HG03139 (cell line): ENCODE results near the gene PDE6A.
"Not testable (repeated sequence)": the region's sequence is repeated elsewhere in the genome, so short reads cannot be mapped to it uniquely, and the experiment has no call there.

Source experiments
- ATAC-seq: cut with Tn5 transposase; IDR thresholded peaks from one replicate; pipeline ENCODE4 v1.9.1; 2021; ENCODE audit not compliant: unreplicated experiment

The PDE6A gene

DNA sequence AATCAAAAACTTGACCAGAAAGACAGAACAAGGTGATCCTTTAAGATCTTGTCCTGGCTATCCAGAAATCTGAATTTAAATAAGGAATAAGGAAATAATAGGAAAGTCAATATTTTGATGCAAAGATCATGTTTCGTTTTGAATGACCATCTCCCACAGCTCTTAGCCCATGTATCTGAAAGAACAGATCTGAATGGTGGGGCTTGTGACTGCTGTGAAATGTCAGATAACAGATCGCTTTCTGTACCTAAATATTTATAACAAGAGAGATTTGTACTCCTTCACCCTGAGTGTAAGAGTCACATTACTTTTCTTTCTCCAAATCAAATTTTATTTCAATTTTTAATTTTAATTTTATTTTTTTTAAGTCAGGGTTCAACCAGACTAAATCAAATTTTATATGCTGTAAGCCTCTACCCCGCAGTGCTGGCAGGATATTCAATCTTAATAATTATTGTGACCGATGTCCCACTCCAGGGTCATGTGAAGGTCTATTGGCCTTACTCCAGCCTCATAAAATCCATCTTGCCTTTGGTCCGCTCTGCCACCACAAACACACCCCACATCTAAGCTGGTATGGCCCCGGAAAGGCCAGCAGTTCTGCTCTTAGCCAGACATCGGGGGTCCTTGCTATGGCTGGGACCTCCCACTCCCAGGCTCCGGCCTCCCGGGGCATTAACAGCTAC is 9.0 kb upstream of the PDE6A start:
- no peak for ATAC-seq

DNA sequence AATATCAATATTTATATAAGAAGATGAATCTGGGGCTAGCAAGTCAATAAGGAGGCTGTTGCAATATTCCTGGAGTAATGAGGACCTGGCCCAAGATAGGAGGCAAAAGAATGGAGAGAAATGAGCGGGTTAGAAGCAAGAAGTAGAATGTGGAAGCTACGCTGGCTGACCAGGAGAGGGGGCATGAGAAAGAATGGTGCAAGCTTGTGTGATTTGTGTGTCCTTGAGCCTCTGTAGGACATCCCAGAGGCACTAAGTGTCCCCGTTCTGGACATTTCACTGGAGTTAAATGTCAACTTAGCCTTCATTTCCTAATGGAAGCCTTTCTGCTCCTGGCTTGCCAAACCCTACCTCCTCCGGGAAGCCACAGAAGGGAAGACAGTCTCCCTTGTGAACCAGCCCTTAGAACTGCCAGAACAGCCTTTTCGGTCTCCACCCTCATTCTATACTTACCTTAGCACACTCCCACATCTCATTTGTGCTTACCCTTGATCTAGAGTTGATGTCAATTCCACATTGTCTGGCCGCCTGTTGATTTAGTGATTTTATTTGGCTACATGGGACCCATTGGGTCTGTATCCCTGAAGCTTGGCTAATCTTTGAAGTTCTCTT is 6.7 kb upstream of the PDE6A start:
- ATAC-seq = no peak

DNA sequence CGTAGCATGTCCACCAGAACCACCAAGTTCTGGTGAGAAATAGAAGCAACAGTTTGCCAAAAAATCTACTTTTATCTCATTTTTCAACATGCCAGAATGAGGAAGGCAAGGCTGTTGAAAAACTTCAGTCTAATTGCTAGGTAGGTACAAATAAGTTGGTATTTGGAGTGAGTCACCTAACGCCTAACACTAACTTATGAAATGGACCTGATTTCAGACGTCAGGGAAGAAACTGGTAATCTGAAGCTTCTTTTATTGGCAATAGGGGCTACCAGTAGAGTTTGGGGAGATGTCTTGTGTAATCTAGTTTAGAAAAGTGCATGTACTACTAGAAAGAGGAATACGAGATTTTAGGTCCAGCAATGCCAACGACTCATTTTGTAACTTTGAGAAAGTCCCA is 4.4 kb upstream of the PDE6A start:
- ATAC-seq = no peak

DNA sequence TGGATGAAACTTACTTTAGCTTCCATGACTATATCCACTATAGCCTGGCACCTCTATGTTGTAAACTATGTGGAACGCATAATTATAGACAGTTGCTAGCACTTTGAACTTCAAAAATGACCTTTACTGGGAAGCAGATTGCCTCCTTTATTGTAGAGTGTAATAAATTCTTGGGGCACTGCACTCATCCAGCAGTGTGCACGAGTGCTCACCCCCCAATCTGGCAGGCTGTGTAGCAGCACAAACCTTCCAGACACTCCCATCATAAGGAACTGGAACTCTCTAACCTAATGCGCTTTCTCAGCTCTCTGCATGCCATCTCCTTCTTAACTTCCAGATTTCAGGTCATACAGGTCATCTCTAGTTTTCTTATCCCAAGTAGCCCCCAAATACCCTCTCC is 1.5 kb upstream of the PDE6A start:
- no peak for ATAC-seq

DNA sequence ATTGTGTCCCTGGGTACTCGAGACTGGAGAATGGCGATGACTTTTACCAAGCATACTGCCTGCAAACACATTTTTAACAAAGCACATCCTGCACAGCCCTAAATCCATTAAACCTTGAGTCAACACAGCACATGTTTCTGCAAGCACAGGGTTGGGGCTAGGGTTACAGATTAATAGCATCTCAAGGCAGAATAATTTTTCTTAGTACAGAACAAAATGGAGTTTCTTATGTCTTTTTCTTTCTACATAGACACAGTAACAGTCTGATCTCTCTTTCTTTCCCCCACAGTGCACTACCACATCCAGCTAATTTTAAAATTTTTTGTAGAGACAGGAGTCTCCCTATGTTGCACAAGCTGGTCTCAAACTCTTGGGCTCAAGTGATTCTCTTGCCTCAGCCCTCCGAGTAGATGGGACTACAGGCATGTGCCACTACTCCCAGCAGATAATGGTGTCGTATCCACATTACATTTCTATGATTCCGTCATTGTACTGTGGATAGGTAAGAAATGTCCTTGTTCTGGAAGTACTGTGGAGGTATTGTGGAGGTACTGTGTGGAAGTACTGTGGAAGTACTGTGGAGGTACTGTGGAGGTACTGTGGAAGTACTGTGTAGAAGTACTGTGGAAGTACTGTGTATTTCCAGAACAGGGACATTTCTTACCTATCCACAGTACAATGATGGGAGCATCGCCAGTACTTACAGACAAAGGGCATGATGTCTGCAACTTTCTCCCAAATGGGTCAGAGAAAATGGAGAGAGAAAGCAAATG is 1.2 kb downstream of the PDE6A start:
- ATAC-seq = not testable (repeated sequence)

DNA sequence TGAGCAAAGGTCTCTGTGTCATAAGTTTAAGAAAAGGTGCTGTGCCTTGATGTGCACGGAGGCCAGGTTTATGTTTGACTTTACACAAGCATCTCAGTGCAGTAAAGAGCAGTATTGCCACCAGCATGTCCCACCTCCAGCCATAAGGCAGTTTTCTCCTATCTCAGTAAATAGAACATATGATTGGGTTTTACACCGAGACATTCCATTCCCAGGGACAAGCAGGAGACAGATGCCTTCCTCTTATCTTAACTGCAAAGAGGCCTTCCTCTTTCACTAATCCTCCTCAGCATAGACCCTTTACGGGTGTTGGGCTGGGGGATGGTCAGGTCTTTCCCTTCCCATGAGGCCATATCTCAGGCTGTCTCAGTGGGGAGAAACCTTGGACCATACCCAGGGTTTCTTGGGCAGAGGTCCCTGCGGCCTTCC is 1.8 kb downstream of the PDE6A start:
- ATAC-seq = not testable (repeated sequence)

DNA sequence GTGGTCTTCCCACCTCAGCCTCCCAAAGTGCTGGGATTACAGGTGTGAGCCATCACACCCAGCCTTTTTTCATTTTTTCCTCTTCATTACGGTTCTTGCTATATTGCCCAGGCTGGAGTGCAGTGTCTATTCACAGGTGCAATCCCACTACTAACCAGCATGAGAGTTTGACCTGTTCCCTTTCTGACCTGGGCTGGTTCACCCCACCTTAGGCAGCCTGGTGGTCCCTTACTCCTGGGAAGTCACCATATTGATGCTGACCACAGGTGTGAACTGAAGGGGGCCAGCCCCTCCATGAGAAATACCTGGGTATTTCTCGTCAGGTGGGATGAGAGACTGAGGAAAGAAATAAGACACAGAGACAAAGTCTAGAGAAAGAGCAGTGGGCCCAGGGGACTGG is 2.4 kb downstream of the PDE6A start:
- no peak for ATAC-seq

DNA sequence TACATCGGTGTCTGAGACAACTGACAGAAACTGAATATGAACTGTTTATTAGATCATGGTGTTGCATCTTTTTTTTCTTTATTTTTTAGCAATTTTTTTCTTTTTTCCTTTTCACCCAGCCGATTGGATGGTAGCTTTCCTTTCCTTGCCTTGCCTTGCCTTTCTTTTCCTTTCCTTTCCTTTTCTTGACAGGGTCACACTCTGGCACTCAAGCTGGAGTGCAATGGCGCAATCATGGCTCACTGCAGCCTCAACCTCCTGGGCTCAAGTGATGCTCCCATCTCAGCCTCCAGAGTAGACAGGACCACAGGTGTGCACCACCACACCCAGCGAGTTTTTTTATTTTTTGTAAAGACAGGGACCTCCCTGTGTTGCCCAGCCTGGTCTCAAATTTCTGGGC is 2.8 kb downstream of the PDE6A start:
- no peak for ATAC-seq

DNA sequence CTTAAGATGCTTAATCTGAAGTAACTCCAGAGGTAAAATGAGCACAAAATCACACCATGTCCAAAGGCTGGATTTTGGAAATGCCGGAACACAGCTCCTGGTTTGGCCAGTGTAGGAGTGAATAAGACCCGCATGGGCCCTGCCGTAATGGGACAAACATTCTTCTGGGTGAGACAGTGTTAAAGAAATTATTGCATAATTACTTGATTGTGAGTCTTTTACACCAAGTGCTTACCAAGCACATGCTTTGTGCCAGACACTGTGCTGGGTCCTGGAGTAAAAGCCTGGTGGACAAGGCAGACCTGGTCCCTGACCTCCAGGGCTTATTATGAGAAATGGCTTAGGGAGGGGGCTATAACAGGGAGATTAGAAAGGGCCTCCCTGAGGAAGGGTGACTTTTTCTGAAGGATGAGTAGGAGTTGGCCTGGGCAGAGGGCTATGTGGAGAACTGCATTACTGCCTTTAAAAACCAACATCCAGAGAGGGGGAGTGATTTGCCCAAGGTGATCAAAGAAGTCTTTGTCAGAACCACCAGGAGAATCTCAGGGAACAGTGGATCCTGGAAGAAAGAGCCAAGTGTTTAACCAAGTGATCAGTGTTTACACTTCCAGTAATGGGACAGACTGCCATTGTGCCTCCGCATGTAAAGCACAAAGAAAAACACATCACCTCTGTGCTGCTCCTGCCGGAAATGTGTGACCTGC is 3.5 kb downstream of the PDE6A start:
- ATAC-seq = no peak

DNA sequence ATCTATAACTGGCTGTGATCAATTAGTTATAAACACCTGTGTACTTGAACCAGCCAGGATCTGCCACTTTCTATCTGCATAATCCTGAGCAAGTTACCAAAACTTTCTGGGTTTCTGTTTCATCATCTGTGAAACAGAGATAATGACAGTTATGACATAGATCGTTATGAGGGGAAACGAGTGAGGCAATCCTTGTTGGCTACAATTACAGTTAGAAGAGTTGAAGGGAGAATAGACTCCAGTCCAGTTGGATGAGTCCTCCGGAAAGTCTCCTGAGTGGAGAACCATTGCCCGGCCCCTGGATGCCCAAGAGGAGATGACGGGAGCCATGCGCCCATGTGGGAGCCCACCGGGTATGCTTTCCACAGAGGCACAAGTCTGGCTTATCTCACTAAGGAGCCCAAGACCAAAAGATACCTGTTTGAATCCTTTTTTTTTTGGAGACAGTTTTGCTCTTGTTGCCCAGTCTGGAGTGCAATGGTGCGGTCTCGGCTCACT is 4.5 kb downstream of the PDE6A start:
- no peak for ATAC-seq

DNA sequence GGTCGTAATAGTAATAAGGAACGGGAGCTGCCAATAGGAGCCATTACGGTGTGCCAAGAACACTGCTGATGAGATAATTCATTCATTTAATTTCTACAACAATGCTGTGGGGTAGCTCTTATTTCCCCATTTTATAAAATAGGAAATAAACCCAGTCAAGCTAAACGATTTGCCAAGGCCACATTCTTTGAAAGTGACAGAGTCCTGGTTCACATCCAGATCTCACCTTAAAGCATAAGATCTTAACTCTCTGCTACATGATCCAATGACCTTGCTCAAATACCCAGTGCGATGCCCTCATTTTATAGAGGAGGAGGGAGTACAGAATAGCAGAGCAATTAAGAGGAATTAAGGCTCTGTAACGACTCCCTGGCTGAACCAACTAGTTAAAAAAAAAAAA is 5.0 kb downstream of the PDE6A start:
- ATAC-seq = no peak

DNA sequence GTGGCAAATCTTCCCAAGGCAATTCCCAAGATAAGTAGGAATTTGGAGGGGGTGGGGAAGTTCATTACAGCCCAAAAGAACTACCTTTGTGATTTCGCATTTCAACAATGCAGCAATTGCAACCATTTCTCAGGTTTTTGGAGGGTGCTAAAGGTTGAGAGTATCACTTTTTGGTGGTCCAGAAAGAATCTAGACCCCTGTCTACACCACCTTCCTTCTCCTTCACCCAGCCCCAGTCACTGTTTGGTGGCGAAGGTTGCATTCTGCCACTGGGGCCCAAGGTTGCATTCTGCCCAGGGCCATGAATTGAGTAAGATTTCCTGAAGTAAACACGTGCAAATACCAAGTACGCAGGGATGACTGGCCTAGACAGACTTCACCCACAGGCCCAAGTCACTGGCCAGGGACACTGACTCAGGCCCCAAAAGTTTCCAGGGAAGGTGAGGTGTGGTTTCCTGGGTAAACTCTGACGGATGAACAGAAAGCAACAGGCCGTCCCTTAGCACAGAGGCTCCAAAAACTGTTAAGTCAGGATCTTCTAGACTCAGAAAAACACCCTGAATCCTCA is 5.7 kb downstream of the PDE6A start:
- ATAC-seq = no peak

DNA sequence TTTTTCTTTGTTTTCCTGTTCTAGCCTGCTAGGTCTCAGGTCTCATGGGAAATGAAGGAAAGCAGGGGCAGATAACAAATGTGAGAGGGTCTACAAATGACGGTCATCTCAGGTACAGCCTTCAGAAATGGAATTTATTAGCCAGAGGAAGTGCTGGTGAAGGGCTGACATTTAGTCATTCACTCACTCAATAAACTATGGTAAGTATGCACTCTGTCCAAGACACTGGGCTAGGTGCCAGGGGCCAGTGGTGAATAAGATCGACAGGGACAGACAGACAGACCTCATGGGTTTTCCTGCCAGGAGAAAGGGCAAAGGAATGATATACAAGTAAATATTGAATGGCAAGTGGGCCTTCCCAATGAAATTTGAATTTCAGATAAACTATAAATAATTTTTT is 6.3 kb downstream of the PDE6A start:
- no peak for ATAC-seq

DNA sequence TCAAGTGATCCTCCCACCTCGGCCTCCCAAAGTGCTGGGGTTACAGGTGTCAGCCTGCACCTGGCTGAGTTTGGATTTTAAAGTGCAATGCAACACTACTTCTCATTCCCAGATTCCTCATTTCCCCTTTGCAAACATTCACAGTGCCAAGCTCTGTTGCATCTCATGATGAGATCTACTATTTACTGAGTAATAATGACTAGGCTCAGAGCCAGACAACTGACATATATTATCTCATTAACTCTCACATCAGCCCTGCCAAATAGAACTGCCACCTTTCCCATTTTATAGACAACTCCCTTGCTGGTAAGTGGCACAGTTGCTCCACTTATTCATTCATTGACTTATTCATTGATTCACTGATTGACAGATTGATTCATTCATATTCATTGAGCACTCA is 7.0 kb downstream of the PDE6A start:
- ATAC-seq = no peak

DNA sequence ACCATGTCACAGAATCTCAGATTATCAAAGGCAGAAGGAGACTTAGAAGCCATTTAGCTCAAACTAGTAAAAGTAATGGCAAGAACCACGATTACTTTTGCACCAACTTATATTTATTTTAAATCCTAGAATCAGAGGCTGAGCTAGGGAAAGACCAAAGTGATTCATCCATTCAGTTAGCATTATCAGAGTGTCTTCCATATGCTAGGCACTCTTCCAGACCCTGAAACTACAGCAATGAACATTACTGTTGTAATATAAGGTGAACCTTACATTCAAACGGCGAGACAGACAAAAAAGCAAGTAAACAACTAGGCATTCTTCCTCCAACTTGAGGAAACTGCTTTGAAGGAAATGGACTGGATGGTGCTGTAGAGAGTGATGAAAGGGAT is 7.9 kb downstream of the PDE6A start:
- no peak for ATAC-seq

DNA sequence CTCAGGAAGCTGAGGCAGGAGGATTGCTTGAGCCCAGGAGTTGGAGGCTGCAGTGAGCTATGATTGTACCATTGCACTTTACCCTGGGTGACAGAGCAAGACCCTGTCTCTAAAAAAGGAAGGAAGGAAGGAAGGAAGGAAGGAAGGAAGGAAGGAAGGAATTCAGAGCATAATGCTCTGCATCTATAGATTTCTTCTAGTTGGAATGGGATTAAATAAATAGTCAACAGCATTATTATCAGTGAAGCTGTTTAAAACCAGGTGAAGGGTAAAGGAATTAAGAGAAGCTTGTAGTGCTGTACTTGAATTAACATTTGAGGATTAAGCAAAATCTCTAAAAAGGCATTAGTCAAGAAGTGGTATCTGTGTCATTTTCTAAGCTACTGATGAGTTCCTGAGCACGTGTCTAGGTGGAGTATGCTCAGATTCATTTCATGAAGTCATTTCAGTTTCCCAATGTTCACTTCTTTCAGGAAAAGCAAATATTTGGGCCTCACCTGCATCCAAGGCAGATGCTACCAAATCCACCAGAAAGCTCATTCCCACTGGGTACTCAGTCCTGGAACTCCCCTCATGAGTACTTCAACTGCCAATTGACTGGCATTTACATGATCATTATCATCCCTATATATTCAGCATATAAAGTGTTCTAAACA is 8.4 kb downstream of the PDE6A start:
- no peak for ATAC-seq

DNA sequence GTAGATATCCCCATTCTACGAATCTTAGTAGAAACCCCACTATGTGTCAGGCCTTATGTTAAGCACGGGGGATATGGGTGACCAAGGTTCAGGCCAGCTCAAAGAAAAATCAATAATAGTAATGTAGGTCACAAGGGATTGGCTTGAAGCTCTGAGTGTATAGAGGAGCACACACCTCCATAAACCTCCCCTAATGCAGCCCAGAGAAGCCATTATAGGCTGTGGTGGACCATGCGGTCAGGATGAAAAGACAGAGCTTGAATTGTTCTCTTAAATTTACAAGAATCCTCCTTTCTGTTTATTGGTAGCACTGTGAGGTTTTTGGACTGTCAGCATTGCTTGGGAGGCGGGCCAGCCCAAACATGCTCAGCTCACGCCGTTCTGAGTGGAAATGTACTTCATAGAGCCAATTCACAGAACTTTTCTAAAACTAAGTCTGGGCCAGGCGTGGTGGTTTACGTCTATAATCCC is 9.1 kb downstream of the PDE6A start:
- ATAC-seq = no peak

DNA sequence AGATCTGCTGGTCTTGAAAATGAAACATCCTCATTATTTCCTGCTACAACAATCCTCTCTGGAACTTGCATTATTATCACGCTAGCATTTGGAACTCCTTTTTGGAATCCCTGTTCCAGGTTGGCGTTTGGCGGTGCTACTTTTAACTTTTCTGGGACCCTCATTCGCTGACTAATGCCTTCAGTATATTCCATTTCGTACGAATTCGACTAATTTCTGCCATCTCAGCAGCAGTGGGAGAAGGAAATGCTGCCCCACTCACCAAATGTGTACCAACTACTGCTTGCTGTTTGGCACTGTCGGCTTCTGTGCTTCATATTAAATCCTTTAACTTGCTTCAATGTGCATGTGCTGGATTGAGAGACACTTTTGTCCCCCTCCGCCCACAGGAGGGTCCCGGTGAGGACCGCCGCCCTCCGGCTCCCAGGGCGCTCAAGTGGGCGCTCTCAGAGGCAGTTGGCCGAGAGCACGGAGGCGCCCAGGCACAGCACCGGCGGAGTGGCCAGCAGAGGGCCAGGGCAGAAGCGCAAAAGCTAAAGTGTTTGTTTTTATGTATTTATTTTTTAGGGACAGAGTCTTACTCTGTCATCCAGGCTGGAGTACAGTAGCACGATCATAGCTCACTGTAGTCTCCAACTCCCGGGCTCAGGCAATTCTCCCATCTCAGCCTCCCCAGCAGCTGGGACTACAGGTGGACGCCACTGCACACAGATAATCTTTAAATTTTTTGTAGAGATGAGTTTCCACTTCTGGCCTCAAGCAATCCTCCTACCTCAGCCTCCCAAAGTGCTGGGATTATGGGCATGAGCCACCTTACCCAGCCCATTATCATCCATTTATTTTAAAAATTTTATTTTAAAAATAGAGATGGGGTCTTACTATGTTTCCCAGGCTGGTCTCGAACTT is 11.9 kb downstream of the PDE6A start:
- no peak for ATAC-seq

DNA sequence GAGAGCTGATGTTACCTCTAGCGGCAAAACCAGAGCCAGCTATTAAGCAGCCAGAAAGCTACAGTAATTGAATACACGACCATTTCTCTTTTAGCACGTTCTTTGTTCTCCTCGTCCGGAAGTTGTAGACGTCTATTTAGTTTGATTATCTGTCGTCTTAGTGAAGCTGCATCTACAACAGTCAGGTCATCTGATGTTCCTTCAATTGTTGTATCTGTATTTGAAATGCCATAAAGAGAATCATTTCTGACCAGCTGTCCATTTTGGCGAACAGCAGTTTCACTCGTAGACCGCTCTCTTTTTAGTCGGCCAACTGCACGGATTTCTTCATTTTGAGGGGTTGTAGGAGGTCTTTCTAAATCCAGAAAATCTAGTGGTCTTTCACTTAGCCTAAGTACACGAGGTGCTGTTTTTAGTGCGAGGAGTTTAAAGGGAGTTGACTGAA is 12.6 kb downstream of the PDE6A start:
- no peak for ATAC-seq
